Subcutaneous adipose tissue (tissue), 4 donors: ENCODE results near the gene HPRT1. TPM values are rescaled to one million over a fixed set of nuclear protein-coding genes. Genes with fewer than 3 reads are reported as not detected.

ENCODE experiments used
- CTCF ChIP-seq: fragments of 450-650 bp; IDR thresholded peaks from one replicate; pipeline ENCODE4 v1.5.1; 2016; ENCODE audit warnings: low read depth, mild to moderate bottlenecking, control low read depth, antibody characterized with exemption, moderate library complexity
- total RNA-seq, 4 donors: library from RNA; depleted of rRNA; stranded (reverse); fragments of >200 nt; gene quantifications; one replicate each; pipeline ENCODE4 v1.1.0, GENCODE V29; 2016

The HPRT1 gene
- total RNA-seq, 4 donors from 2014 or later = 11.3 to 25.4 (median 13.3) TPM

- no peak for TF ChIP-seq CTCF
These were observed 69.0 kb downstream of the HPRT1 start for GRCh38 chrX:134528960-134529359.

- no peak for TF ChIP-seq CTCF
These were observed 69.5 kb downstream of the HPRT1 start for GRCh38 chrX:134529481-134529880.

- TF ChIP-seq CTCF = no peak
These were observed 70.9 kb downstream of the HPRT1 start for GRCh38 chrX:134530845-134531244.

- no peak for TF ChIP-seq CTCF
These were observed 73.4 kb downstream of the HPRT1 start for GRCh38 chrX:134533352-134533751.

- no peak for TF ChIP-seq CTCF
These were observed 74.0 kb downstream of the HPRT1 start for GRCh38 chrX:134533952-134534351.

- no peak for TF ChIP-seq CTCF
These were observed 77.4 kb downstream of the HPRT1 start for GRCh38 chrX:134537179-134537955.

GRCh38 chrX:134538316-134538715 lies 78.4 kb downstream of the HPRT1 start:
- no peak for TF ChIP-seq CTCF
